Measurements from ENCODE around the gene ARL16. TPM values are rescaled to one million over a fixed set of nuclear protein-coding genes. Genes with fewer than 3 reads are reported as not detected.
"Not testable (repeated sequence)": the region's sequence is repeated elsewhere in the genome, so short reads cannot be mapped to it uniquely, and the experiment has no call there.

Gene ARL16
- total RNA-seq, 2 experiments from 2014 or later: 17.5 to 17.8 TPM

- ChIA-PET POLR2A (interaction anchor here (1.6 kb wide), 1 partner anchor 15 kb away, joined by 4 read pairs; no protein-coding TSS in a partner anchor), CTCF (no interaction called here)
- peaks cover 53% of the 10 kb centered on the region for H3K36me3 Mint-ChIP-seq (ENCODE audit: low read depth)
- H3K9me3 Mint-ChIP-seq: no peaks in the 10 kb centered on the region
- peaks cover 42% of the 10 kb centered on the region for H3K4me1 Mint-ChIP-seq
- no peak overlapping the region for H3K27ac Mint-ChIP-seq
- no peaks in the 10 kb centered on the region for H3K27me3 Mint-ChIP-seq
- H3K4me3 Mint-ChIP-seq: no peak overlapping the region
- no peak for DNase-seq
Observed at GRCh38 chr17:81686614-81687013, 3.0 kb upstream of the ARL16 start.

DNA sequence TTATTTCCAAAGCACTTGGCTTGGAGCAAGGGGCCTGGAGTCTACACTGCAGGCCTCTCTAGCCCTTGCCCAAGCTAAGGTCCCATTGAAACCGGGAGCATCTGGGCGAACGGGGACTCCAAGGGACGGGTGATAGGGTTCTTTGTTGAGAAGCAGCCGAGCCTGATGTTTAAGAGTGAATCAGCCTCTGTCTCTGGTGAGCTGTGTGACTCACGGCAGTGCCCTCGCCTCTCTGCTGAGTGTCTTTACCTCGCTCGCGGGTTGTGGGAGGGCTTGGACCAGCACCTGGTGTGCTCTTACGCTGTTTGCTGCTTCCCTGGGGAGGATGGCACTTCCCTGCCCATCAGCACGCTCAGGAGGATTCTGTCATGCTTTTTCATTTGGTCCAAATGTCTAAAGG is 1.5 kb upstream of the ARL16 start:
- H3K9me3 Mint-ChIP-seq: no peaks in the 10 kb centered on the region
- H3K27ac Mint-ChIP-seq: peak overlapping the region; percentile 77
- ChIA-PET POLR2A (interaction anchor here (0.7 to 4.7 kb wide), 11 partner anchors 8 to 148 kb away, joined by 3 to 111 read pairs (median 6); partner anchors contain the start of genes CCDC137, MCRIP1, MRPL12 and OXLD1), CTCF (interaction anchor here (4.2 kb wide), 1 partner anchor 18 kb away, joined by 42 read pairs; the partner anchor contains the start of gene MRPL12)
- H3K4me1 Mint-ChIP-seq: peaks cover 42% of the 10 kb centered on the region
- peak overlapping the region; percentile 75 for H3K4me3 Mint-ChIP-seq
- no peaks in the 10 kb centered on the region for H3K27me3 Mint-ChIP-seq
- H3K36me3 Mint-ChIP-seq (ENCODE audit: low read depth): peaks cover 47% of the 10 kb centered on the region
- DNase-seq: peak; percentile 42

GRCh38 chr17:81684442-81684911 is 880 bp upstream of the ARL16 start:
- DNase-seq: peak; percentile 34
- H3K4me1 Mint-ChIP-seq: peaks cover 42% of the 10 kb centered on the region
- CTCF ChIA-PET: interaction anchor here (1.2 to 4.2 kb wide), 6 partner anchors 9 to 335 kb away, joined by 3 to 42 read pairs (median 6); partner anchors contain the start of gene MRPL12
- POLR2A ChIA-PET: interaction anchor here (0.7 to 4.7 kb wide), 15 partner anchors 9 to 186 kb away, joined by 3 to 111 read pairs (median 8); partner anchors contain the start of genes ARHGDIA, CCDC137, MCRIP1 and MRPL12
- no peaks in the 10 kb centered on the region for H3K27me3 Mint-ChIP-seq
- H3K4me3 Mint-ChIP-seq: peak overlapping the region; percentile 75
- no peaks in the 10 kb centered on the region for H3K9me3 Mint-ChIP-seq
- H3K27ac Mint-ChIP-seq: peak overlapping the region; percentile 77
- H3K36me3 Mint-ChIP-seq (ENCODE audit: low read depth): peaks cover 40% of the 10 kb centered on the region

- DNase-seq: no peak
- peak overlapping the region; percentile 47 for H3K27ac Mint-ChIP-seq
- no peaks in the 10 kb centered on the region for H3K9me3 Mint-ChIP-seq
- H3K36me3 Mint-ChIP-seq (ENCODE audit: low read depth): peaks cover 34% of the 10 kb centered on the region
- H3K4me1 Mint-ChIP-seq: peaks cover 42% of the 10 kb centered on the region
- H3K4me3 Mint-ChIP-seq: peak overlapping the region; percentile 86
- POLR2A ChIA-PET: interaction anchor here (0.6 to 4.7 kb wide), 24 partner anchors 8 to 775 kb away, joined by 3 to 111 read pairs (median 6); partner anchors contain the start of genes ACTG1, ARHGDIA, CCDC137 and FAAP100
- H3K27me3 Mint-ChIP-seq: no peaks in the 10 kb centered on the region
- CTCF ChIA-PET: interaction anchor here (0.6 to 4.2 kb wide), 11 partner anchors 8 to 391 kb away, joined by 3 to 42 read pairs (median 5); partner anchors contain the start of genes CCDC137, MRPL12 and OXLD1
Observed at GRCh38 chr17:81683208-81683583, 401 bp downstream of the ARL16 start.

- peak overlapping the region; percentile 47 for H3K27ac Mint-ChIP-seq
- peak overlapping the region; percentile 86 for H3K4me3 Mint-ChIP-seq
- CTCF ChIA-PET: interaction anchor here (1.0 to 4.2 kb wide), 5 partner anchors 15 to 81 kb away, joined by 3 to 42 read pairs (median 6); partner anchors contain the start of genes CCDC137, MRPL12 and OXLD1
- POLR2A ChIA-PET: interaction anchor here (0.9 to 4.7 kb wide), 20 partner anchors 7 to 424 kb away, joined by 3 to 111 read pairs (median 7); partner anchors contain the start of genes ACTG1, ARHGDIA, CCDC137 and FAAP100
- no peaks in the 10 kb centered on the region for H3K9me3 Mint-ChIP-seq
- peaks cover 42% of the 10 kb centered on the region for H3K4me1 Mint-ChIP-seq
- H3K27me3 Mint-ChIP-seq: no peaks in the 10 kb centered on the region
- H3K36me3 Mint-ChIP-seq (ENCODE audit: low read depth): peaks cover 33% of the 10 kb centered on the region
- DNase-seq: no peak
Observed at GRCh38 chr17:81682565-81683207, 911 bp downstream of the ARL16 start.

GRCh38 chr17:81681672-81682071 is 1.9 kb downstream of the ARL16 start:
- CTCF ChIA-PET: interaction anchor here (4.2 kb wide), 1 partner anchor 21 kb away, joined by 42 read pairs; the partner anchor contains the start of gene MRPL12
- H3K9me3 Mint-ChIP-seq: no peaks in the 10 kb centered on the region
- no peaks in the 10 kb centered on the region for H3K27me3 Mint-ChIP-seq
- DNase-seq: no peak
- POLR2A ChIA-PET: interaction anchor here (3.2 to 4.7 kb wide), 3 partner anchors 13 to 22 kb away, joined by 18 to 111 read pairs (median 47); partner anchors contain the start of genes CCDC137, MRPL12 and OXLD1
- peaks cover 23% of the 10 kb centered on the region for H3K36me3 Mint-ChIP-seq (ENCODE audit: low read depth)
- H3K4me3 Mint-ChIP-seq: peak overlapping the region; percentile 17
- H3K4me1 Mint-ChIP-seq: peaks cover 36% of the 10 kb centered on the region
- no peak overlapping the region for H3K27ac Mint-ChIP-seq

GRCh38 chr17:81680150-81680549 is 3.4 kb downstream of the ARL16 start:
- POLR2A ChIA-PET: interaction anchor here (1.4 kb wide), 1 partner anchor 22 kb away, joined by 4 read pairs; no protein-coding TSS in a partner anchor
- Mint-ChIP-seq H3K4me1 (peaks cover 27% of the 10 kb centered on the region), H3K27me3 (no peaks in the 10 kb centered on the region), H3K36me3 (ENCODE audit: low read depth) (peaks cover 12% of the 10 kb centered on the region), H3K9me3 (no peaks in the 10 kb centered on the region), H3K27ac (no peak overlapping the region), H3K4me3 (no peak overlapping the region)
- CTCF ChIA-PET: interaction anchor here (0.6 kb wide), 1 partner anchor 12 kb away, joined by 3 read pairs; no protein-coding TSS in a partner anchor
- DNase-seq: no peak

- H3K4me1 Mint-ChIP-seq: peaks cover 5% of the 10 kb centered on the region
- no peak for DNase-seq
- H3K9me3 Mint-ChIP-seq: no peaks in the 10 kb centered on the region
- CTCF ChIA-PET: interaction anchor here (1.5 to 2.8 kb wide), 2 partner anchors 11 to 26 kb away, joined by 3 to 18 read pairs; partner anchors contain the start of gene MRPL12
- H3K36me3 Mint-ChIP-seq (ENCODE audit: low read depth): peaks cover 23% of the 10 kb centered on the region
- no peaks in the 10 kb centered on the region for H3K27me3 Mint-ChIP-seq
- POLR2A ChIA-PET: interaction anchor here (1.6 to 2.3 kb wide), 2 partner anchors 8 to 10 kb away, joined by 5 to 10 read pairs; partner anchors contain the start of genes CCDC137 and OXLD1
- H3K4me3 Mint-ChIP-seq: no peak overlapping the region
- H3K27ac Mint-ChIP-seq: no peak overlapping the region
Observed at GRCh38 chr17:81676906-81677305, 6.7 kb downstream of the ARL16 start.

GRCh38 chr17:81675515-81676221 is 7.9 kb downstream of the ARL16 start:
- peak; percentile 42 for DNase-seq
- not testable (repeated sequence) for H3K4me3 Mint-ChIP-seq, H3K27ac Mint-ChIP-seq, H3K4me1 Mint-ChIP-seq, H3K27me3 Mint-ChIP-seq, H3K9me3 Mint-ChIP-seq
- peaks cover 30% of the 10 kb centered on the region for H3K36me3 Mint-ChIP-seq (ENCODE audit: low read depth)
- POLR2A ChIA-PET: interaction anchor here (0.6 to 2.3 kb wide), 5 partner anchors 8 to 36 kb away, joined by 3 to 10 read pairs (median 5); partner anchors contain the start of genes ARL16, CCDC137, HGS and MRPL12
- CTCF ChIA-PET: interaction anchor here (1.0 to 2.8 kb wide), 6 partner anchors 8 to 55 kb away, joined by 3 to 18 read pairs (median 6); partner anchors contain the start of genes ARL16, CCDC137, HGS and MRPL12

DNA sequence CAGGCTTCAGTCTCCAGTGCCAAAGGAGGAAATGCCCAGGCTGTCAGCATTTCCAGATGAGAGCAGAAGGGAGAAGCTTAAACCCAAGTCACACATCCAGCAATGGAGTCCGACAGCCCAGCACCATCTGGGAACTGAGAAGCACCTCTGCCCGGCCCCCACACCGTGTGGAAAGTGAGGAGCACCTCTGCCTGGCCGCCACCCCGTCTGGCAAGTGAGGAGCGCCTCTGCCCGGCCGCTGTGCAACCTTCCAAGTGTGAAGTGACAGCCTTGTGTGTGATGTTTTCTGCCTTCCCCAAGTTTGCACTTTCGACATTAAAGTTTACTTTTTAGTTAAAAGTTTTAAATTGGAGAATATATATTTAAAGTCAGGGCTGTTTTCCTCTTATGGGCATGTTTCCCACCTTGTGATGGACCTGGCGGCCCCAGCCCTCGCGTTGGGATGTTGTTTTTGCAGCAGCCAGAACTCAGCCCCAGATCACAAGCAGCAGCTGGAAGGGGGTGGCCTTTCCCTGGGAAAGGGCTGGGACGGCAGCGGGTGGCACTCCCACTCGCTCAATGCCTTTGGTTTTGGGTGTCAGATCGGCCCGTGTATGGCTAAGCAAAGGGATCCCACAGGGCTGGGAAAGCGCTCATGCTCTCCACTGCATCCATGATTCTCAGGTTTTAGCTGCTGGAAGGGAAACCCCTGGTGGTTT is 9.9 kb downstream of the ARL16 start:
- H3K36me3 Mint-ChIP-seq (ENCODE audit: low read depth): peaks cover 38% of the 10 kb centered on the region

GRCh38 chr17:81672954-81673353 is 10.6 kb downstream of the ARL16 start:
- no peaks in the 10 kb centered on the region for H3K27me3 Mint-ChIP-seq
- H3K9me3 Mint-ChIP-seq: no peaks in the 10 kb centered on the region
- H3K4me1 Mint-ChIP-seq: peaks cover 17% of the 10 kb centered on the region
- ChIA-PET CTCF (no interaction called here), POLR2A (interaction anchor here (0.7 kb wide), 1 partner anchor 168 kb away, joined by 3 read pairs; no protein-coding TSS in a partner anchor)
- no peak for DNase-seq
- H3K4me3 Mint-ChIP-seq: no peak overlapping the region
- H3K27ac Mint-ChIP-seq: no peak overlapping the region
- H3K36me3 Mint-ChIP-seq (ENCODE audit: low read depth): peaks cover 43% of the 10 kb centered on the region

More for the DNA sequence above, 9.9 kb downstream of the ARL16 start:
- Mint-ChIP-seq H3K4me1 (peaks cover 11% of the 10 kb centered on the region), H3K9me3 (no peaks in the 10 kb centered on the region), H3K27me3 (no peaks in the 10 kb centered on the region), H3K27ac (no peak overlapping the region), H3K4me3 (no peak overlapping the region)
- ChIA-PET POLR2A (interaction anchor here (0.9 kb wide), 1 partner anchor 10 kb away, joined by 3 read pairs; the partner anchor contains the start of genes ARL16 and HGS), CTCF (interaction anchor here (2.8 kb wide), 1 partner anchor 29 kb away, joined by 18 read pairs; the partner anchor contains the start of gene MRPL12)
- DNase-seq: no peak
